Activated CD8-positive, alpha-beta memory T cell treated with anti-CD3 and anti-CD28 coated beads, Interleukin-2, amount 10 ng/mL, durations not matched to agents 7 days and 5 days (primary cell): Measurements from ENCODE around the gene PSAT1. TPM values are rescaled to one million over a fixed set of nuclear protein-coding genes. Genes with fewer than 3 reads are reported as not detected.
A peak's percentile ranks its signal among the peaks of the same experiment; 100 is the strongest.

Experiments
- ATAC-seq: fragments of 150-1000 bp; cut with Tn5 transposase; one replicate; pipeline ENCODE4 v1.10.0; 2021; ENCODE audit warnings: moderate library complexity
- CTCF ChIA-PET: fragments of 350-600 bp; sonication (Branson Sonifier 250); formaldehyde crosslinking; loops from one replicate; lab custom pipeline; 2021; ENCODE audit warnings: antibody characterized with exemption; lab: Charles Lee
- DNase-seq: peaks from one replicate; pipeline ENCODE4 v3.0.0-alpha.2; 2020
- H3K27ac Mint-ChIP-seq: one replicate; pipeline ENCODE4 v1.8.0; 2021; ENCODE audit warnings: mild to moderate bottlenecking, mixed read lengths
- H3K27me3 Mint-ChIP-seq: one replicate; pipeline ENCODE4 v1.8.0; 2021; ENCODE audit warnings: mixed read lengths
- H3K36me3 Mint-ChIP-seq: one replicate; pipeline ENCODE4 v1.8.0; 2021; ENCODE audit warnings: mild to moderate bottlenecking, mixed read lengths
- H3K4me1 Mint-ChIP-seq: one replicate; pipeline ENCODE4 v1.8.0; 2021; ENCODE audit warnings: mixed read lengths
- H3K4me3 Mint-ChIP-seq: one replicate; pipeline ENCODE4 v1.8.0; 2021; ENCODE audit warnings: mild to moderate bottlenecking, moderate library complexity, mixed read lengths
- H3K9me3 Mint-ChIP-seq: one replicate; pipeline ENCODE4 v1.8.0; 2022; ENCODE audit warnings: low read depth, mixed read lengths
- total RNA-seq, 2 experiments: library from RNA; stranded (reverse); gene quantifications; one replicate each; pipeline ENCODE4 v1.2.3, GENCODE V29; 2021

PSAT1 gene
- total RNA-seq, 2 experiments from 2014 or later, result 72.8 to 118 TPM

DNA sequence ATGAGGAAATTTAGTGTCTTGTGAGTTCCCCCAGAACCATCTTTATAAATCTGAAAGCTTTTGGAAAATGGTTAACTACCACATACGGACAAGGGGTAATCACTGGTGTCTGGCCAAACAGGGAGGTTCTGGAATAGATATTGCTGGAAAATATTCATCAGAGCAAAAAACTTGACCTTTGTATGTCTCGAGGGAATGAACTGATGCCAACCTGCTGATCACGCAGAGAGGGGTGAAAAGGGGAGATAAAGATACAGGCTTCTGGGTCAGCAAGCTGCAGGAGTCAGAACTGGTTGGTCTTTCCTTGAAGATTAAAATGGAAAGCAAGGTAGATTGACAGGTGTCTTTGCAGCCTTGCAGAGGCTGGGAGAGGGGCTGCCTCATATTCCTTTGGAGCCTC is 35.5 kb downstream of the PSAT1 start:
- peaks cover 8% of the 10 kb centered on the region for H3K9me3 Mint-ChIP-seq
- H3K27ac Mint-ChIP-seq, result no peak overlapping the region
- CTCF ChIA-PET, result no interaction called here
- H3K4me1 Mint-ChIP-seq, result peaks cover 7% of the 10 kb centered on the region
- no peaks in the 10 kb centered on the region for H3K27me3 Mint-ChIP-seq
- no peak for ATAC-seq
- H3K36me3 Mint-ChIP-seq, result peaks cover 55% of the 10 kb centered on the region
- no peak for DNase-seq
- no peak overlapping the region for H3K4me3 Mint-ChIP-seq

GRCh38 chr9:78348848-78349247 is 51.9 kb downstream of the PSAT1 start:
- ATAC-seq (no peak), DNase-seq (no peak)
- Mint-ChIP-seq H3K9me3 (no peaks in the 10 kb centered on the region), H3K36me3 (peaks cover 3% of the 10 kb centered on the region), H3K27ac (no peak overlapping the region), H3K27me3 (no peaks in the 10 kb centered on the region), H3K4me3 (no peak overlapping the region), H3K4me1 (peaks cover 12% of the 10 kb centered on the region)
- CTCF ChIA-PET, result no interaction called here

DNA sequence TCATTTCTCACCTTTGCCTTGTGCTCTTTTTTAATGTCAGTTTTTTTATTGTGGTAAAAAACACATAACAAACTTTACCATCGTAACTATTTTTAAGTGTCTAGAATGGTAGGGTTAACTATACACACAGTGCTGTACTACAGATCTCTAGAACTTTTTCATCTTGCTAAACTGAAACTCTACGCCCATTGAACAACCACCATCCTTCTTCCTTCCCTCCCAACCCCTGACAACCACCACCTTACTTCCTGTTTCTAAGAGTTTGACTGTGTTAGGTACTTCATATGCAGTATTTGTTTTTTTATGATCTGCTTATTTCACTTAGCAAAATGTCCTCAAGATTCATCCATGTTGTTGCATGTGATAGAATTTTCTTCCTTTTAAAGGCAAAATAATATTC is 54.9 kb downstream of the PSAT1 start:
- DNase-seq (no peak), ATAC-seq (peak; percentile 61)
- CTCF ChIA-PET, result no interaction called here
- H3K4me1 Mint-ChIP-seq, result peaks cover 12% of the 10 kb centered on the region
- no peaks in the 10 kb centered on the region for H3K27me3 Mint-ChIP-seq
- peaks cover 2% of the 10 kb centered on the region for H3K36me3 Mint-ChIP-seq
- no peaks in the 10 kb centered on the region for H3K9me3 Mint-ChIP-seq
- no peak overlapping the region for H3K4me3 Mint-ChIP-seq
- peak overlapping the region; percentile 25 for H3K27ac Mint-ChIP-seq

- CTCF ChIA-PET, result no interaction called here
- peaks cover 12% of the 10 kb centered on the region for H3K4me1 Mint-ChIP-seq
- no peak for DNase-seq
- no peak for ATAC-seq
- H3K27ac Mint-ChIP-seq, result no peak overlapping the region
- no peaks in the 10 kb centered on the region for H3K9me3 Mint-ChIP-seq
- H3K4me3 Mint-ChIP-seq, result no peak overlapping the region
- H3K36me3 Mint-ChIP-seq, result no peaks in the 10 kb centered on the region
- no peaks in the 10 kb centered on the region for H3K27me3 Mint-ChIP-seq
These were observed 57.5 kb downstream of the PSAT1 start for GRCh38 chr9:78354324-78354973.

- Mint-ChIP-seq H3K36me3 (no peaks in the 10 kb centered on the region), H3K4me1 (peaks cover 12% of the 10 kb centered on the region), H3K4me3 (no peak overlapping the region), H3K27ac (no peak overlapping the region), H3K27me3 (no peaks in the 10 kb centered on the region), H3K9me3 (no peaks in the 10 kb centered on the region)
- CTCF ChIA-PET, result no interaction called here
- DNase-seq (no peak), ATAC-seq (no peak)
These were observed 58.1 kb downstream of the PSAT1 start for GRCh38 chr9:78354989-78355388.

DNA sequence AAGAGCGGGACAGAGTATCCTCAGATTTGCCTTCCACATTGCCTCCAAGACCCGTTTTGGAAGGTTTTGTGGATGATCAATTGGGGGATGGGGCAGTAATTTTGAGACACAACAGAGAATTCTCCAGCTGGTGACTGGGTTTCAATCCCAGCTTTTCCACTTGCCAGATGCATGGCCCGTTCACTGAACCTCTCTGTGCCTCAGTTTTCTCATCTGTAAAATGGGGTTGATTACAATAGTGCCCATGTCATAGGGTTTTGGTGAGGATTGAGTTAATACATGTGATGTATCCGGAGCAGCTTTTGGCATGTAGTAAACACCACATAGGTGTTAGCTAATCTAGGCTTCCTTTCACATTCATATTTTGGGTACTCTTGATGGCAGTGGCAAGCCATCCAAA is 59.7 kb downstream of the PSAT1 start:
- Mint-ChIP-seq H3K9me3 (no peaks in the 10 kb centered on the region), H3K27ac (no peak overlapping the region), H3K36me3 (no peaks in the 10 kb centered on the region), H3K4me1 (peaks cover 8% of the 10 kb centered on the region), H3K4me3 (no peak overlapping the region), H3K27me3 (no peaks in the 10 kb centered on the region)
- CTCF ChIA-PET, result no interaction called here
- ATAC-seq (no peak), DNase-seq (no peak)

GRCh38 chr9:78357165-78357873 is 60.4 kb downstream of the PSAT1 start:
- Mint-ChIP-seq H3K4me3 (no peak overlapping the region), H3K27me3 (no peaks in the 10 kb centered on the region), H3K27ac (no peak overlapping the region), H3K36me3 (no peaks in the 10 kb centered on the region), H3K4me1 (peaks cover 2% of the 10 kb centered on the region), H3K9me3 (no peaks in the 10 kb centered on the region)
- CTCF ChIA-PET, result no interaction called here
- DNase-seq, result no peak
- ATAC-seq, result no peak

GRCh38 chr9:78358329-78359051 is 61.6 kb downstream of the PSAT1 start:
- no peaks in the 10 kb centered on the region for H3K9me3 Mint-ChIP-seq
- H3K27me3 Mint-ChIP-seq, result no peaks in the 10 kb centered on the region
- no peak overlapping the region for H3K4me3 Mint-ChIP-seq
- CTCF ChIA-PET, result no interaction called here
- no peaks in the 10 kb centered on the region for H3K36me3 Mint-ChIP-seq
- DNase-seq (no peak), ATAC-seq (no peak)
- H3K4me1 Mint-ChIP-seq, result no peaks in the 10 kb centered on the region
- no peak overlapping the region for H3K27ac Mint-ChIP-seq

- H3K4me1 Mint-ChIP-seq, result no peaks in the 10 kb centered on the region
- ATAC-seq (no peak), DNase-seq (no peak)
- no peaks in the 10 kb centered on the region for H3K9me3 Mint-ChIP-seq
- no peaks in the 10 kb centered on the region for H3K36me3 Mint-ChIP-seq
- CTCF ChIA-PET, result interaction anchor here (1.3 to 1.5 kb wide), 3 partner anchors 12 to 22 kb away, joined by 3 to 4 read pairs (median 3); no protein-coding TSS in a partner anchor
- no peak overlapping the region for H3K4me3 Mint-ChIP-seq
- H3K27ac Mint-ChIP-seq, result no peak overlapping the region
- peaks cover 2% of the 10 kb centered on the region for H3K27me3 Mint-ChIP-seq
These were observed 66.3 kb downstream of the PSAT1 start for GRCh38 chr9:78363221-78363620.

DNA sequence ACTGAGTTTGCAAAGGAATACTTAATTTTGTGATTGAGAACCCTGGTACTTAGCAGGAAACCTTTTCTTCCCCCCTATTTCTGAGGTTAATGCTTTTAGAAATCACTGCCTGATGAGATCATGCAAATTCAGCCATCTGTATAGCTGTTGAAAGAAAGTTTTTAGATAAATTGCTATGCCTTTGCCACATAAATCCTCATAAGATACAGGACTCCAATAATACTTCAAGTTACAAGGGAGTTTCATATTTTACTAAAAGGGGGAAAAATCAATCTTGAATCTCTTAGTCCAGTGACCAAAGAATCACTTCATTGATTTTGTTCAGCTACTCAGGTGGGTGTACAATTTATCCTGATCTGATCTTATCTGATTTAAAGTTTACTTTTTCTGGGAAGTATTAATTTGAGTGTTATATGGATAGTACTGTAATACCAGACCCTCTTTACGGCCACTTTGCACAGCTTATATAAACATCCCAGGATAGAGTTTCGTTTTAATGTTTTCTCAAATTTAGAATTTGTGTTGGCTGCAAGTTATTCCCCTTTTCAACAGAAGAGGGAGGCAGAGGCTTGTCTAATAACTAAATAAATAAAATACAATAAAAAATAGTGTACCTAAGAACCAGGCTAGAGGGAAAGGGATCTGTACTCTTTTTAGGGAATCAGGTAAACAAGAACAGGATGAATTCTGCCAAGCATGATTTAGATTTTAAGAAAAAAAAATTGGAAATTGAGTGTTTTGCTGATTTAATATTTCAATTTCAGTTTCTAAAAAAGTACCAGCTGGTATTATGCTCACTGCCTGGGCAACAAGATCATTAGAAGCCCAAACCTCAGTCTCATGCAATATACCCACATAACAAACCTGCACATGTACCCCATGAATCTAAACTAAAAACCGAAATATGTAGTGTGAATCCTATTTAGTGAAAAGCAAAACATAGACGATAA is 69.1 kb downstream of the PSAT1 start:
- Mint-ChIP-seq H3K4me1 (no peaks in the 10 kb centered on the region), H3K4me3 (no peak overlapping the region), H3K27ac (no peak overlapping the region), H3K27me3 (peaks cover 9% of the 10 kb centered on the region), H3K9me3 (no peaks in the 10 kb centered on the region), H3K36me3 (no peaks in the 10 kb centered on the region)
- ATAC-seq, result no peak
- CTCF ChIA-PET, result interaction anchor here (0.7 to 0.8 kb wide), 2 partner anchors 35 to 69 kb away, joined by 3 read pairs; partner anchors contain the start of gene PSAT1
- DNase-seq, result no peak

DNA sequence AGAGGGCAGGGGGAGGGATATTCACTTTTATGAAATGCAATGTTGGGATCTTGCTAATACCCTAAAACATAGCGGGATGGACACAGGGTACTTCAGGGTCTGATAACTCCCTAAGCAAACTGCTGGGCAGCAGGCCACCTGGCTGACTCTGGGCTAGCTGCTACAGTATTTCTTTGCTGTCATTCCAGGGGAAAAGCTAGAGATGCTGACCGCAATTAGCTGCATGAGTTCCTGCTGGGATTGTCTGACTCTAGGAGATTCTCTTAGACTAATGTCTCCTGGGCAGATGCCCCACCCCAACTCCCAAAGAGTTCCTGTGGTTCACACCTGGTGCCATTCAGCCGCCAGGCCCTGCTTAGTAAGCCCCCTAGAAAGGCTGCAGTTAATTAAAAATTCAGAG is 69.9 kb downstream of the PSAT1 start:
- ATAC-seq (no peak), DNase-seq (no peak)
- no peak overlapping the region for H3K4me3 Mint-ChIP-seq
- H3K36me3 Mint-ChIP-seq, result no peaks in the 10 kb centered on the region
- peaks cover 12% of the 10 kb centered on the region for H3K27me3 Mint-ChIP-seq
- H3K27ac Mint-ChIP-seq, result no peak overlapping the region
- H3K9me3 Mint-ChIP-seq, result no peaks in the 10 kb centered on the region
- no peaks in the 10 kb centered on the region for H3K4me1 Mint-ChIP-seq
- CTCF ChIA-PET, result no interaction called here

GRCh38 chr9:78368236-78368635 is 71.3 kb downstream of the PSAT1 start:
- no peak for DNase-seq
- Mint-ChIP-seq H3K4me3 (no peak overlapping the region), H3K9me3 (no peaks in the 10 kb centered on the region), H3K27me3 (peaks cover 20% of the 10 kb centered on the region), H3K27ac (no peak overlapping the region), H3K36me3 (no peaks in the 10 kb centered on the region), H3K4me1 (no peaks in the 10 kb centered on the region)
- ATAC-seq, result no peak
- CTCF ChIA-PET, result interaction anchor here (1.2 to 4.4 kb wide), 6 partner anchors 13 to 177 kb away, joined by 3 to 38 read pairs (median 4); no protein-coding TSS in a partner anchor
